Hematopoietic multipotent progenitor cell treated with erythropoietin and hydrocortisone succinate and interleukin-3 and kit ligand, for 8 days (in vitro differentiated cells): Measurements from ENCODE around the gene ZNF275.
"Not testable (repeated sequence)": the region's sequence is repeated elsewhere in the genome, so short reads cannot be mapped to it uniquely, and the experiment has no call there.

Experiments
- DNase-seq: peaks from one replicate; pipeline ENCODE4 v3.0.0-alpha.2; 2015

The ZNF275 gene, protein sequence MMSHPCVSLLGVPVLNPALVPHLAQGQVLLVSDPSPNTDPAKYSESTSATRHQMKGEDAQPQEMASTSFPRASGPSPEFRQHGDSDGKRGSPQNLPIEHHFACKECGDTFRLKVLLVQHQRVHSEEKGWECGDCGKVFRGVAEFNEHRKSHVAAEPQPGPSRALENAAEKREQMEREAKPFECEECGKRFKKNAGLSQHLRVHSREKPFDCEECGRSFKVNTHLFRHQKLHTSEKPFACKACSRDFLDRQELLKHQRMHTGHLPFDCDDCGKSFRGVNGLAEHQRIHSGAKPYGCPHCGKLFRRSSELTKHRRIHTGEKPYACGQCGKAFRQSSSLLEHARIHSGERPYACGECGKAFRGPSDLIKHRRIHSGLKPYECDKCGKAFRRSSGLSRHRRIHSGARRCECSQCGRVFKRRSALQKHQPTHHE

DNA sequence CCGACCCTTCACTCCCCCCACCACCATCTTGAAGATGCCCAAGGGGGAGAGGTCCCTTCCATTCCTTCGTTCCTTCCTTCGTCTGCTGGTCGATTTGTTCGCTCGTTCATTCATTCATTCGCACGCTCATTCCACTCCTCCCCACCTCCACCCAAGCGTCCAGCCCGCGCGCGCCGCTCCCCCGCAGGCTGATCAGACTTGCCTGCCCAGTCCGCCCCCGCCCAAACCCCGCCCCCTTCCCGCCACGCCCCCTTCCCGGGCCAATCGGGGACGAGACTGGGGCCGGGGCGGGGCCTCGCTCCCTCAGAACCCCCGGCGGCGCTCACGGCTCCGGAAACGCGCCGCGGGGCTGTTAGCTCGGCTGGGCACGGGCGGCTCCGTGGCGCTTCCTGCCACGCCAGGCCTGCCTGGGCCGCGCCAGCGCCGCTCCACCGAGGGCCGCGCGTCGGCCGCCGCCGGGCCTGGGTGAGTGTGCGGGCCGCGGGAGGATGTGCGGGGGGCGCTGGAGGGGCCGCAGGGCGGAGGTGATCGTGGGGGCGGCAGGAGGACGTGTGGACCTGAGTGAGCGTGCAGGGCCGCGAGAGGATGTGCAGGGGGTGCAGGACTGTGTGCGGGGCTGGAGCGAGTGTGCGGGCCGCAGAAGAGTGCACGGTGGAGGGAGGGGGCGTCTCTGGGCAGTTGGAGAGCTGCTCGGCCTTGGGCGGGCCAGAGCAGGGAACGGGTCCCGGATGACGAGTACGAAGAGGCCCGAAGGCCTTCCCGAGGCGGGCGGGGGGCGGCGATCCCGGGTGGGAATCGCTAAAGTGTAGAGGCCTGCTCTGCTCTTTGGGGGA, at the start of gene ZNF275:
Gene ZNF275 (plus strand): TSS at position 333 of the 833 bp plus-strand sequence. CDS start 2,527 bp downstream, outside the sequence.
- DNase-seq, result peak; percentile 78

DNA sequence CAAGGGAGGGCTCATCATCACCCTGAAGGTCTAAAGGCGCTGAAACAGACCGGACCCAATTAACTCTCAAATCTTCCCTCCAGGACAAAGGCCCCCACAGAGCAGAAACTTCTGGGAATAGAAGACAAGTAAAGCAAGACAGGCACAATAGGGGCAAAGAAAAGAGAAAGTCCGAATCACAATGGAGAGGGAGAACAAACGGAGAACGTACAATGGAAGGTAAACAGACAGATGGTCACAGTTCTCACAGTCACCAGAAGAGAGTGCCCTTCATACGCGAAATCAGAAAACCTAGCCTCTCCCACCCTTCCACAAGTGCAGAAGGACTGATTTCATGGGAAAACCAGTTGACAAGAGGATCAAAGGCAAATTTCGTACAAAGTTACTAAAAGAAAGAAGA, 48.3 kb upstream of the ZNF275 start:
- not testable (repeated sequence) for DNase-seq

DNA sequence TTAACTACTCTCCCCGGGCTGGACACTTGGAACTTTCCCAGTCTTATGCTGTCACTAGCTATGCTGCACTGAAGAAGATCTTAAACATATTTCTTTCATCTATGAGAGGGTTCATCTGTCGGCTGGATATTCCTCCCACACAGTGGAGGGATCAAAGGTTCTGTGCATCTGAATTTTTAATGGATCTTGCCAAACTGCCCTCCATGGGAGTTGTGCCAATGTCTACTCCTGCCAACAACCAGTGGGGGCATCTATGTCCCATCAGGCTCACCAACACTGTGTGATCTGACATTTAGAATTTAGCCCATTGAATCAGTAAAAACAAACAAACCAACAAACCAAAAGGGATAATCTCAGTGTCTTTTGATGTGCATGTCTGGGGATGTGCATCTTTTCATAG, 45.1 kb upstream of the ZNF275 start:
- not testable (repeated sequence) for DNase-seq

DNA sequence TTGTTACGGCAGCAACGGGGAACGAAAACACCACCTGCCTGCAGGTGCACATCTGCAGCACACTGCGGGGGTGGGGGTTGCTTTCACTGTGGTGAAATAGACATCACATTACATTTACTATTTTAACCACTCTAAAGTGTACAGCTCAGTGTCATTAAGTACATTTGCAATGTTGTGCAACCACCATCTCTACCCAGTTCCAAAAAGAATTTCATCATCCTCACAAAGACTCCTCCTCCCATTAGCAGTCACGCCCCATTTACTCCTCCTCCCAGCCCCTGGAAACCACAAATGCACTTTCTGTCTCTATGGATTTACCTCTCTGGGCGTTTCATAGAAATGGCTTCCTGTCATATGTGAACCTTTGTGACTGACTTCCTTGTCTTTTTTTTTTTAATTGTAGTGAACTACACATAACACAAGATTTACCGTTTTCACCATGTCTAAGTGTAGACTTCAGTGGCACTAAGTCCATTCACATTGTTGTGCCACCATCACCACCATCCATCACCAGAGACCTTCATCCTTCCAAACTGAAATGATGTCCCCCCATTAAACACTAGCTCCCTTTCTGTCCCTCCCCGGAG, 40.4 kb upstream of the ZNF275 start:
- DNase-seq, result not testable (repeated sequence)

DNA sequence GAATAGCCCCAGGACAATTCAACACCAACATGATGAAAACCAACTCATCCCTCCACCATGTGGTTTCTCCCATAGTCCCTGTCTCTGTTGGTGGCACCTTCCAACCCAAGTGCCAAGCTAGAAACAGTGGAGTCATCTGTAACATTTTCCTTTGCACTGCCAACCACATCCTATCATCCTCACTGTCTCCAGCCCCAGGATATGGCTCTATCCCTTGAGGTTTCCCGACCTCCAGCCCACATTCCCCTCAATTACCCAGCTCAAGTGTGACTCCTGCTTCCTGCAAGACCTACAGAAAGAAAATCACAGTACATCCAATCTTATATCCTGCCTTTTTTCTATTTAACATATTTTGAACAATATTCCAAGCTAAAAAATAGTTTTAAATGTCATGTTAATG, 36.6 kb upstream of the ZNF275 start:
- DNase-seq, result no peak

DNA sequence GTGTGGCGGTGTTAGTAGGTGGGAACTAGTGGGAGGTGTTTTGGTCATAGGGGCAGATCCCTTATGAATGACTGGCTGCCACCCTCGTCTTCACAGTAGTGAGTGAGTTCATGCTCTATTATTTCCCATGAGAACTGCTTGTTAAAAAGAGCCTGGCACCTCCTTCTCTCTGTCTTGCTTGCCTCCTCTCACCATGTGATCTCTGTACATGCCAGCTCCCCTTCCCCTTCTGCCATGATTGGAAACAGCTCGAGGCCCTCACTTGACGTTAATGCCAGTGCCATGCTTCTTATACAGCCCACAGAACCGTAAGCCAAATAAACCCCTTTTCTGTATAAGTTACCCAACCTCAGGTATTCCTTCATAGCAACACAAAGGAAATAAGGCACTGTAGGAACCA, 34.1 kb upstream of the ZNF275 start:
- DNase-seq, result no peak

DNA sequence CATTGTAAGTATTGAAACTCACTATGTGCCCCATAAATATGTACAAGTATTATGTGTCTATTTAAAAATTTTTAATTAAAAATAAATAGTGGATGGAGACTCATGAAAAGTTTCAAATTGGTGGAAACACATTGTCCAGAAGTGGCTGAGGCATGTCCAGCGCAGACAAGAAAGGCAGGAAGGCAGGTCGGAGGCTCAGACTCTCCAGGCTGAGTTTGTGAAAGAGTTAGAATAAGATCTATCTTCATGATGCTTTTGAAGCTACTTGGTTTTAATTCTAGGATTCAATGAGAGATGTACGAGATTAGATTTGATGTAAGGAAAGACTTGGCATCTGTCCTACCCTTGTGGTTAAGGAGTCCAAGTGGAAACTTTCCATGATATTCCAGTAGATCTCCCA, 32.2 kb upstream of the ZNF275 start:
- no peak for DNase-seq

DNA sequence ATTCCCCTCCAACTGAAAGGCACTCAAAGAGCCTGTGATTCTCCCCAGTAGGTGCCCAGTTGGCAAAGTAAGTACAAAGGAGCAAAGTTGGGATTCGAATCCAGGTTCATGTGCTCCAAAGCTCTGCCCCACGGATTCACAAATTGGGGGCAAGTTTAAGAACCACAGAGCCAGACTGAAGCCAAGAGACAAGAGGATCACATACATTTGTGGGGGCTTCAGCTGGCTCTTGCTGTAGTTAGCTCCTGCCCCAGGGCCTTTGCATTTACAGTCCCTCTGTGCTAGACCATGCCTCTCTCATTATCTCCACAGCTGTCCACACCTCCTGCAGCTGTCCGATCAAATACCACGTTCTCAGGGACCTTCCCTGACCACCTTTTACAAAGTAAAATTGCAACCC, 31.2 kb upstream of the ZNF275 start:
- DNase-seq, result no peak

DNA sequence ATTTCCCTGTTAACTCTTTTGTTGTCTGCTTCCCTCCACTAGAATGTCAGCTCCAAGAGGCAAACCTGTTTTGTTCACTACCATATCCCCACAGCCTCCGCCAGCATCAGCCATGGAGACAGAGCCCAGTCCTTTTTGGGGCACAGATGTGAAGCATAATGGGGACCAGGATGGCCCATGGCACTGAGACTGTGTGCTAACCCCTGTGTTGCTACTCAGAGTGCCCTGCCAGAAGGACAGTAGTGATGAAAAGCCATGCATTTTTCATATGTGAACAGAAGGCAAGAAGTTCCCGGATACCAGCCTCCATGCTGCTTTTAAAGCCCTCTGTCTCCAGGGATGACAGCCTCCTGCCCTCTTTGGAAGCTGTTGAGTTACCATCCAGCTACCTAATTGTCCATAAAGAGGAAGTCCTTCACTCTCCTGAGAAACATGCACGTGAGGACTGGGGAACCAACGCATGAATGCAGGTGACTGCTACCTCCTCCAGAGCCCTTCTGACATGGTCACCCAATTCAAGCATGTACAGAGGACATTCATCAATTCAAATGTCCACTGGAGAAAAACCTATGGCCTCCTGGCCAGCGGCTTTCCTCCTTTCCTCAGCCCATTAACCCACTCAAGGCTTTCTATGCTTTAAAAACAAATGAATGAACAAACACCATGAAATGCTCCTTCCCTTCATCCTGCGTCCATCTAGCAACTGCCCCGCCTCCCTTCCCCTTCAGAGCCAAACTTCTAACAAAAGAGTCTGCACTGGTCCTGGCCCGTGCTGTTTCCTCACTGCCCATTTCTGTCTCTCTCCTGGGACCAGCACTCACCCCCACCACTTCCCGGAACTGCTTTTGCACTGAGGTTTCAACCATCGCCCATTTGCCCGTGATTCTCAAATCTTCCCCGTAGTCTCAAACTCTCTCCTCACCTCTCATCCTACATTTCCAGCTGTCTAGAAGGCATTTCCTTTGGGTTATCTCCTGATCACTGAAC, 30.4 kb upstream of the ZNF275 start:
- no peak for DNase-seq

DNA sequence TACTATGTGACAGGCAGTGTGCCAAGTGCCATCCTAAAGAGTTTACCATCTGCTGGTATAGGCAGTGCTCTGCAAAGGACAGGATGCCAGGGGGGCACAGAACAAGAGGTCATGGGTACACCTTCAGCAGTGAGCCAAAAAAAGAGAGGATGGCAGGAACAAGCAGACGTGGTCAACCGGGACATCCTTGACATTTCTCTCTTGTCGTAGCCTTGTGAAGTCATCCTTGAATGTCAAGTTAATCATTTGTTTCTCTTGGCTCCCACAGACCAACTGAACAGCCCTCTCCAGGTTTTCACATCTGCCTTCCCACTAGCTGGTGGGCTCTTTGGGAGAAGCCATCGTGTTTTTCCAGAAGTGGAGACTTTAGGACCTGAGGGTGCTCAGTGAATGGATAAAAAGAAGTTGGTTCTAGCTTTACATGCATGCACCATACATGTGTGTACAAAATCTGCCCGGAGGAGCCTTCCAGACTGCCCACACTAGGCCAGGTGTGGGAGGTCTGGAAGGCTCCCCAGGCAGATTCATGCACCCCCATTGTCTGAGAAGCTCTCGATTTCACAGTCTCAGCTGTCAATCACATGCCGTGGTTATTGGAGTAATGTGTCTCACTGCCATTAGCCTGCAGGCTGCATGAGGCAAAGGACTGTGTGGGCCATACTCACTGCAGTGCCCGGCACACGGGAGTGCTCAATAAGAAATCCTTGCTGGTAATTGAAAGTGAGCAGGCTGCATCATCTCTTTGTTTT, 28.8 kb upstream of the ZNF275 start:
- no peak for DNase-seq

DNA sequence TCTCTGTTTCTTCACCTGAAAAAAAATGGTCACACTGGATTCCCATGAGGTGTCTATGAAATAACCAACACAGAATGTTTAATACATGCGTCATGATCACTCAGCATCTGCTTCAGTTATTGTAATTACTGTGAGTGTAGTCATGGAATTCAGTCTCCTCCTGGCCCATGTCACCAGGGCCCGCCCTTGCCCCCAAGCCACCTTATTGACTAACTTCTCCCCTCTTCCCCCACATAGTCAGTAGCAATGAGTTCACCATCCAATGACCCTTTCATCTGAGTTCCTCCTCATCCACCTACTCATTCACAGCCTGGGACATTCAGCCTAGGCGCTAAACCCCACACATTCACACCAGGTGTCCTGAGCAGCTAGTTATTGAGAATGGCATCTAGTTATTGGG, 28.0 kb upstream of the ZNF275 start:
- DNase-seq, result no peak

DNA sequence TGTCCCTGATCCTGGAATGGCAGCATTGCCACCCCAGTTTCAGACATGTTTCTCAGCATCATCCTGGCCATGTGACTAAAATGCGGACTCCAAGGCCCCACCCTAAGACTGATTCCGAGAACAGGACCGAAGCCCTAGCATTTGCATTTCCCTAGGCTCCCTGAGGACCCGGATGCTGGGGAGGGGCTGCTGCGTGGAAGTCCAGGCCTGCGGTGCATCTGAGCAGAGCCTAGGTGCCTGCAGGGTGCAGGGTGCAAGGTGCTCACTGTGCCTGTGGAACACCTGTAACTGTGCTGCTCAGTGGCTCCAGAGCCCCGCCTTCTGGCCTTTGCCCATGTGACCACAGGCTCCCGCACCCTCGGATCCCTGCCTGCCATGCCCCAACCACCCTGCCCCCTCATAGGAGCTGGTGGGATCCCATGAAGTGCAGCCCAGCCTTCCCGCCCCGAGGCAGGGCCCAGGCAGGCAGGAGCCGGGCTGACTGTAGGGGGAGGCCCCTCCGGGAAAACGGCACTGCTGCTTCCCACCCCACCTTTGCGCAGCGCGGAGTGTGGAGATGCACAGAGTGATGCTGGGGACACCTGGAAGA, 27.3 kb upstream of the ZNF275 start:
- DNase-seq, result no peak

DNA sequence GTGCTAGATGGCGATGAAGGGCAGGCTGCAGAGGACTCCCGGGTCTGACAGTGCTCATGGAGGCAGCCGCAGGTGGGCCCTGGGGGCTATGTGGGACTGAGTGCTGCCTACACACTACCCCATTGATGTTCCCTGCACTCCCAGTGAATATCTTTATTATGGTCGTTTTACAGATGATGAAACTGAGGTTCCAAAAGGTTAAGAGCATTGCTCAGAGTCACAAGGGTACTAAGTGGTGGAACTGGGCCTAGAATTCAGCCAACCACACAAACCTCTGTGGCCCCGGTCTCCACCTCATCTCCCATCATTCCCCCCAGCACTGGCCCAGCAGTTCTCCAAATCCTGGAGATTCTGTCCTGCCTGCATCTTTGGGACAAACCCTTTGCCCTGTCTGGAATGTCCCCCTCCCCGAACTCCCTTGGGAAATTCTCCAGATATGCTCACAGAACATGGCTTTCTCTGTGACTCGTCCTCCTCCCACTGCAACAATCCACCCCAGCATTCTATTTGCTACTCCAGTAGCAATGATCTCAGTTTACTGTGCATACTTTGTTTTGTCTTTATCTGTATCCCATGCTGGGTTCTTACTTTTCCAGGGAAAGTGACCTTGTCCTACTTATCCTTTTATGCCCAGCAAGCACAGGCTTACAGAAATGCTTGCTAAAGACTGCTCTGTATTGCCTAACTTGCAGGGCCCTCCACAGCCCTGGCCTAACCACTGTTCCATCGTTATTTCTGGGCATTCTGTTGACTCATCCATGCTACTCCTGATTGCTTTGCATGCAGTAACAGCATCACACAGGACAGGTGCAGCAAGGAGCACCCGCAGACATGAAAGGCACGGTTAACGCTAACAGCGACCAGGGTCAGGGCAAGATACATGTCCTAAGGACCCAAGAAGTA, 26.4 kb upstream of the ZNF275 start:
- DNase-seq, result no peak

DNA sequence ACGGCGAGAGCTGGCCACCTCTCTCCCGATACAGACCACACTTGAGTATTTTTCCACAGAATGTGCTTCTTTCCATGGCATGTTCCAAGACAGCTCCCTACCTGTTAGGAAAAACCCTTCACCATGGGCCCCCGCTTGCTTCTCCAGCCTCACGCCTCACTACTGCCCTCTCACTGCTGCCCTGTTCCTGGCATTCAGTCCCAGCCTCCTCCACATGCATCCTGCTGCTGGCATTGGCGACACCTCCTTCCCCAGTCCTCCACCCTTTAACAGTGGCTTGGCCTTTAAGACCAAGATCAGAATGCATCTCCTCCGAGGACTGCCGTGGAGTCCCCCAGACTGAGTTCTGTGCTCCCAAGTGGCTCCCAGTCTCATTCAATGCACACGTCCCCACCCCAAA, 23.1 kb upstream of the ZNF275 start:
- no peak for DNase-seq

DNA sequence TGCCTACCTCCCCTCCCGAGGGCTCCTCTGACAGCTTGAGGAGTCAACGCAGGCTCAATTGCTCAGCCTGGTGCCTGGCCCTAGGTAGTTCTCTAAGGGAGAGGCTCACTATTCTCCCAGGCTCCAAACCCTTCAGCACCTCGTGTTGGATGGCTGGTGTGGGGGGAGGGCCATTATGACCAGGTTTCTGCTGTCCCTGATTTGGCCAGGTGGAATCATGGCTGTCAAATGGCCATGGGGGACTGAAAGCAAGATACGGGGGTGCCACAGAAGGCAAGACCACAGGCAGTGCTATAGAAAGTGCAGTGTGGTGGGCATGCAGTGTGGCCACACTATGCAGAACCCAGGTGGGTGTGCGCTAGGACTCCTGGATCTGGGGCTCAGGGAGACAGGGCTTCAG, 21.9 kb upstream of the ZNF275 start:
- DNase-seq, result no peak

DNA sequence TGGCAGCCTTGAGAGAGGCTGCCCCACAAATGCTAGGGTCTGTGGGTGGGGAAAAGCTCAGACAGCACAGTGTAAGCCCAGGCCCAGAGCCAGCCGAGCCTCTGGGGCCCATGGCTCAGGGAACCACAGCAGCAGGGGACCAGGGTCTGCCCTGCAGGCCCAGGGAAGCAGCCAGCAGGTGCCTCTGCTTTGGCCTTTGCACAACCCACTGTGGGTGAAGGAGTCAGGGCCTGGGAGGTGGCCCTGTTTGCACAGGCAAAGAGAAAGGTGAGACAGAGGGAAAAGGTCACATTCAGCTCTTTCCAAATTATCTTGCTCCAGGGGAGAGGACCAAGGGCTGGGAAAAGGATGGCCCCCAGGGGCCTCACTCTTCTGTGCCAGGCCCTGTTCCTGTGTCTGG, 21.1 kb upstream of the ZNF275 start:
- no peak for DNase-seq

DNA sequence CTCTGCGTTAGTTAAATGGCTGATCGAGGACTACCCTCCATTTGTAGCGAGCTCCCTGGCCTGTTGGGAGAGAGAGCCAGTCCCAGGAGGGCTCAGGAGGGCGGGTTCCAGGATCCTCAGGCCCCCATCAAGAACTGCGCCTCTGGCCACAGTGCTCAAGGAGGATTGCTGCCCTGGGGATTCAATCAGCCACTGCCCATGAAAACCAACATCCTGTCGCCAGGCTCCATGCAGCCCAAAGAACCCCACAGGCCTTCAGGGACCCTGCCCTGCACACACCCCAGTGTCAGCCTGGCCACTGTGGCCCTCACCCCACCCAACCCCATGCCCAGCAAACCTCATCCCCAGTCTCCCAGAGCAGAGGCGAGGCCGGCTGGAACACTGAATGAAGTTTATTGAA, 16.6 kb upstream of the ZNF275 start:
- no peak for DNase-seq

DNA sequence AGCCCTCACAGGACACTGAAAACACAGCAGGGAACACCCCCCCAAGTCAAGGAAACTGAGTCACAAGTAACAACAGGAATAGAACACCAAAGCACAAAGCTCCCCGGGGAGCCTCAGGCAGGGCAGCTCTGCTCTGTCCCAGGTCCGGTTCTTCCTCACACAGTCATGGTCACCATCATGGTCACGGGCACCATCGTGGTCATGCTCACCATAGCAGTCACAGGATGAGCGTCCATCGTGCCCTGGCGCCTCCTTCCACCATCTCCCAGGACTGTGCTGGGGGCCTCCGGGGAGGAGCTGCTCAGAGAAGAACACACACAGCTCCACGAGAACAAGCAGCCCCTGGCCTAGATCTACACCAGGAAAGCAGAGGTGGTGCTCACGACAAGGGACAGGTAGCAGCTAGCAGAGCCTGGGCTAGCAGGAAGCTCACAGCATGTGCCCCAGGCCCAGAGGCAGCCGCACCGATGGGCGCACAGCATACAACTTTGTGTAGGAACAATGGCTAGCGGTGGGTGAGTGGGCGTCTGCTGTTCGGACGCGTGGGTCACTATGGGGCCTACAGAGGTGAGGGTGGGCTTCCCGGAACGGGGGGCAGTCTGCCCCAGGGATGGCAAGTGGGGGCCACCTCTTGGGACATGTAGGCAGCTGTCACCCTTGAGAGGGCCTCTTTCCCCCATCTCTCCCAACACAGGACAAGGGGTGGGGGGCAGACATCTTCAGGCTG, 15.8 kb upstream of the ZNF275 start:
- DNase-seq, result no peak

DNA sequence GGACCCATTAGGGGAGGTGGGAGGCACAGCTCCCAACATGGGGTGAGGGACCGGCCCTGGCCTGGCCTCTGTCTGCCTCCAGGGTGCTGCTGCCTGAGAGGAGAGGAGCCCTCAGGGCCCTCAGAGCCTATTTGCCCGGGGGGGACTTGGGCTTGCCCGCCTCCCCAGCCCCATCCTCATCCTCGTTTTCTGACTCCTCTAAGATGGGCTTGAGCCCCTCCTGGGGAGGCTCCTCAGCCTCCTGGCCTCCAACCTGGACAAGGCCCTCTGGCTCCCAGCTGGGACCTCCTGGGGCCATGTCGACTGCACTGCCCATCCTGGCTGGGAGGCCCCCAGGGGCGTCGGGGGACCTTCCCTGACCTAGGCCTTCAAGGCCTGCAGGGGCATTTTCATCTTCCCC, 15.1 kb upstream of the ZNF275 start:
- no peak for DNase-seq
